CD4-positive, alpha-beta T cell treated with Interleukin-15 for 4 hours (primary cell): ENCODE data around the gene DLGAP3.

Experiments
- DNase-seq: peaks from one replicate; pipeline ENCODE4 v3.0.0-alpha.2; 2020; ENCODE audit warnings: low spot score

Gene DLGAP3

GRCh38 chr1:34865573-34865972 lies 63.9 kb downstream of the DLGAP3 start:
- no peak for DNase-seq

DNA sequence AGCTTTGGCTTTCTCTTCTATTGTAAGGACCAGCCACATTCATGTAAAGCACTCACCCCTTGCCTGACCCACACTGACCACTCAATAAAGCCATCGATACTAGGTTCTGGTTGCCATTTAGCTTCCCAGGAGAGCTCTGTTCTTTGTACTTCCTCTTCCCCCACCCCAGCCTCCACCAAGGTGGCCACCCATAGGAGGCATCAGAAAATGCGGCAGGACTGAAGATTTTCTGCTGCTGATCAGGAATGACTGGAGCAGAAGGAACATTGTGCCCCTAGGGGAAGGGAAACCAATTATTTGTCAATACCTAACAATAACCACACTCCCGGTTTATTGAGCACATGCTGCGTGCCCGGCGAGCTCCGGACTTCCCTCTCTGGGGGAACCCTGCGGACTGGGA lies 64.7 kb downstream of the DLGAP3 start:
- no peak for DNase-seq

GRCh38 chr1:34863501-34863900 lies 65.9 kb downstream of the DLGAP3 start:
- peak; percentile 21 for DNase-seq

GRCh38 chr1:34859446-34860200 lies 69.8 kb downstream of the DLGAP3 start, which contains the start of gene SMIM12:
TSS of gene SMIM12 (minus strand) at chr1:34859749. CDS start at chr1:34855977, 3,772 bp downstream.
- DNase-seq: peak; percentile 94

GRCh38 chr1:34858901-34859445 lies 70.5 kb downstream of the DLGAP3 start:
- DNase-seq: peak; percentile 36

DNA sequence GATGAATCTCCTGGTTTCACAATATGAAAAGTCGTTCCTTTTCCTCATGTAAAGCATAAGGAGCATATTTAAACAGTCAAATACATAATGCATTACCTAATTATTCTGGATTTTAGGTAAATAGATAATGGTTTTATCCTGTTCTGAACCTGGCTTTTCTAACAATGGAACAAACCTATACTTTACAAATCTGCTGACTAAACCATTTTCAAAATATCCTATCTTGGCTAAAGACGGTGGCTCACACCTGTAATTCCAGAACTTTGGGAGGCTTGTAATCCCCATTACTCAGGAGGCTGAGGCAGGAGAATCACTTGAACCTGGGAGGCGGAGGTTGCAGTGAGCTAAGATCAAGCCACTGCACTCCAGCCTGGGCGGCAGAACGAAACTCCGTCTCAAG lies 72.8 kb downstream of the DLGAP3 start:
- DNase-seq: no peak

GRCh38 chr1:34852677-34853217 lies 76.7 kb downstream of the DLGAP3 start:
- peak; percentile 92 for DNase-seq

- DNase-seq: no peak
These were observed 77.9 kb downstream of the DLGAP3 start for GRCh38 chr1:34851431-34852105.

DNA sequence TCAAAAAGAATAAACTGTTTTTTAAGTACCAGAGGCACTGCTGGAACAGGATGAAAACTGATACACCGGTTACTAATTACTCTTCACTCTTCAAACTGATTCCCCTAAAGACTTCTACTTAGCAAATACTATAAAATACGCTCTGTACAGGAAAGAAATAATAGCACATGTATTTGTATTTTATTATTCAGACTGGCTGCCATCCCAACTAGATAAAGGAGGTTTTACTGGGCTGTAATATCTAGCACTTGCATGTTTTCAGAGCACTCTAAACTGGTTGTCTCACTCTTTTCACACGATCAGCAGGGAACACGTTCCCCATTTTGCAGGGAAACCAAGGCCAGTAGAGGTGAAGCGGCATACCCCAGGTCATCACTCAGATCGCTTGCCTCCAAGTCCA lies 79.1 kb downstream of the DLGAP3 start:
- DNase-seq: no peak

DNA sequence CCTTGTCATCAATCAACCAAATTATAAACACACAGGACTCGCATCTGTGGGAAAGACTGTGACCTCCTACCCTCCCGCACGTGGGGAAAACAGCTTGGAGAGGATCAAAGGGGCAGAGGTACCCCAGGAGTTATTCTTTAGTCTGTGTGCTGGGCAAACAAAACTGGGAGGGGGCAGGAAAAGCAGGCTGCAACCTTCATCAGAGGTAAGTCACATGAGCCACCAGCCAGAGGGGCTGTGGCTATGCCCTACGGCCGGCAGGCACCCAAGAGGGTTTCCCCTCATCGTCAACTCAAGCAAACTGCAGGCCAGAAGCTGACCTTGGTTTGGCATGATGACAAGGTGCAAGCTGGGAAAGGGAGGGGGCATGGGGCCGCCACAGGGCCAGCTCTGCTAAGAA lies 82.4 kb downstream of the DLGAP3 start:
- no peak for DNase-seq

DNA sequence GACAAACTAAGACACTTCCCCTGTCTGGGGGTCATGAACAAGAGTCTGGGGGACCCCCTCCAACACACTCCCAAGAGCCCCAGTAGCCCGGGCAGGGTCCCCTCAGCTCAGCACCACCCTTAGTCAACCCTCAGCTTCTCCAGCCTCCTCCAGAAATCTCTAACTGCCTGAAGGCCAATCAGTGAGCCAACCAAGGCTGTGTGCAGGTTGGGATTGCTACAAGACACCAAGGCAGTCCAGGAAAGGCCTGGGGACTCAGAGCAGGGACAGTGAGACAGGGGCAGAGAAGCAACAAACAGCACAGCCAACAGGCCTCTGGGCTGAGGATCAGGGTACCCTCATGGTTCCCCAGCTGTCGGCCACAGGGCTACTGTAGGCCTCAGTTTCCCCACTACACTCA lies 83.2 kb downstream of the DLGAP3 start:
- no peak for DNase-seq

GRCh38 chr1:34845131-34845901 lies 84.1 kb downstream of the DLGAP3 start:
- no peak for DNase-seq

DNA sequence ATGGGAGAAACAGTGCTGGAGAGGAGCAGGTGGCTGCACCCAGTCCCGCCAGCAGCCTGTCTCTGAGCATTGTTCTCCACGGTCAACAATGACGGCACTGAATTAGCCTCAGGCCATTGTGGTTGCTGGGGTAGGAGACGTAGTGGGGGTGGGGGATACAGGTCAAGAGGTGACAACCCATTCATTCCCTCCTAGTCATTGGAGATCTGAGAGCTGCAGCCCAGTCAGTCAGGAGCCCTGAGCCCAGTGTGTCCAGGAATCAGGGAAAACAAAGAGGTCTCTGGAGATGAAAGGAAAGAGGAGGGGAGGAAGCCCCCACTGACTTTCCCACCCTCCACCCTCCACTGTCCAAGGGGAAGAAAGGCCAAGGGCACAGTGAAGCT lies 85.2 kb downstream of the DLGAP3 start:
- no peak for DNase-seq

DNA sequence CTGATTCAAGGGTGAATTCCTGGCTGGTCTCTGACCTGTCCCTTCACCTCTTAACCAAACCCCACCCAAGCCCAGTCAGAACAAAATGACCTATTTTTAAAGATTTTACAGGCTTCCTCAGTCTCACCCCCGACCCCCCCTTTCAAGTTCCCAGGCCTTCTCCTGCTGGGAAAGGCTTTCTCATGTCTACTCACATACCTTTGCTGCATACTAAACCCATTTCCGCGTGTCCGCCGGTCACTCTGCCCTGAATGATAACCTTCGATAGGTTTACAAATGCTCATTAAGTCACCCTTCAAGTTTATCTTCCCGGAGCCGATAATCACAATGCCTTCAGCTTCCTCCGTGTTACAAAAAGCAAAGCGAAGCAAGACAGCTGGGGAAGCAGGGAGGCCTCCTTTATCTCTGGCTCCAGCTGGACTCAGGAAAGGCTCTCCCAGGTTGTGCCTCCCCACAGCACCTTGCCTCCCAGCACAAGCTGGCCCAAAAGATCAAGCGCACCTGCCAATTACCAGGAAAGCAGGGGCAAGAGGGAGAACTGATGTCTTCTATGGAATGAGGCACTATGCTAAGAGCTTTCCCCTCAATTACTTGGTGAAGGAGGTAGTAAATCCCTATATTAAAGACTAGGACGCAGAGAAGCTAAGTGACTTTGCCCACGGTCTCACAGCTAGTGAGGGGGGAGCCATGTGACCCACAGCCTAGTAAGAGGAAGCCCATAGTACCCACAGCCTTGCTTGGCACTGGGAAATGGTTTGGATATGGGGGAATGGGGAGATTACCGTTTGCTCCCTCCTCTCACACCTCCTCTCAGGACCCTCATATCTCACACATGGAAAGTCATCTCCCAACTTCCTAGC lies 85.8 kb downstream of the DLGAP3 start:
- DNase-seq: no peak

GRCh38 chr1:34842952-34843371 lies 86.5 kb downstream of the DLGAP3 start:
- no peak for DNase-seq

- no peak for DNase-seq
These were observed 87.4 kb downstream of the DLGAP3 start for GRCh38 chr1:34842073-34842472.

DNA sequence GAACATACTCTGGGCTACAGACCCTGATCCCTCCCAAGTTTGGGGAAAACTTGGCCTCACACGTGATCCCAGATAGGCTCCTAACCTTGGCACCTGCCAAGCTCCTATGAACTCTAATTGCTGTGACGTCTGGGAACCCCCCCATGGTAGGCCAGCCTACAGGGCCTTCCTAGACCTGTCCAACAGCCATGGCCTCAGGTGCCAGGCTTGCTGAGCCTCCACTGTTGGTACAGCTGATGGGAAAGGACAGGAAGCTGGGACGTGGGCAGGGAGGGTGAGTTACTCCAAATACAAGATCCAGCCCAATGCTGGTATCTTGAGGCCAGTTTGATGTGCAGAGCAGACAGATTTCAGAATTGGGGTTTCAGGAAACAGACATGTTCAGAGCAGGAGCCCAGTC lies 89.0 kb downstream of the DLGAP3 start:
- no peak for DNase-seq

GRCh38 chr1:34839526-34840305 lies 89.7 kb downstream of the DLGAP3 start:
- DNase-seq: no peak

- DNase-seq: no peak
These were observed 95.7 kb downstream of the DLGAP3 start for GRCh38 chr1:34833711-34834110.

- no peak for DNase-seq
These were observed 97.7 kb downstream of the DLGAP3 start for GRCh38 chr1:34831721-34832246.
